Osteocyte (in vitro differentiated cells): ENCODE data around the gene GGACT. TPM values are rescaled to one million over a fixed set of nuclear protein-coding genes. Genes with fewer than 3 reads are reported as not detected.
A peak's percentile ranks its signal among the peaks of the same experiment; 100 is the strongest.

Experiments used
- DNase-seq: peaks from one replicate; pipeline ENCODE4 v3.0.0; 2021; ENCODE audit warnings: mixed read lengths; ENCODE audit not compliant: unreplicated experiment; ENCODE audit errors: extremely low spot score
- H3K27ac Mint-ChIP-seq: one replicate; pipeline ENCODE4 v1.8.0; 2021; ENCODE audit warnings: mild to moderate bottlenecking, mixed read lengths; ENCODE audit not compliant: unreplicated experiment
- H3K27me3 Mint-ChIP-seq: one replicate; pipeline ENCODE4 v1.8.0; 2021; ENCODE audit warnings: mixed read lengths; ENCODE audit not compliant: unreplicated experiment
- H3K36me3 Mint-ChIP-seq: one replicate; pipeline ENCODE4 v1.8.0; 2021; ENCODE audit warnings: mixed read lengths; ENCODE audit not compliant: unreplicated experiment
- H3K4me1 Mint-ChIP-seq: one replicate; pipeline ENCODE4 v1.8.0; 2021; ENCODE audit warnings: mixed read lengths; ENCODE audit not compliant: unreplicated experiment
- H3K4me3 Mint-ChIP-seq: one replicate; pipeline ENCODE4 v1.8.0; 2021; ENCODE audit warnings: mild to moderate bottlenecking, moderate library complexity, mixed read lengths; ENCODE audit not compliant: unreplicated experiment
- H3K9me3 Mint-ChIP-seq: one replicate; pipeline ENCODE4 v1.8.0; 2021; ENCODE audit warnings: mixed read lengths; ENCODE audit not compliant: unreplicated experiment
- CTCF ChIP-seq: fragments of 200-600 bp; sonication (generic); IDR thresholded peaks from 2 replicates; pipeline ENCODE4 v1.5.0; 2021; ENCODE audit warnings: antibody characterized with exemption, mild to moderate bottlenecking, moderate library complexity
- total RNA-seq: library from RNA; stranded (reverse); gene quantifications from 2 replicates; pipeline ENCODE4 v1.2.1, GENCODE V29; 2021

Gene GGACT
- total RNA-seq, 1 donor from 2014 or later, result 7.1 TPM

- no peak overlapping the region for H3K27ac Mint-ChIP-seq
- no peak for TF ChIP-seq CTCF
- no peak overlapping the region for H3K4me3 Mint-ChIP-seq
- no peak for DNase-seq
- H3K27me3 Mint-ChIP-seq, result no peaks in the 10 kb centered on the region
- peaks cover 3% of the 10 kb centered on the region for H3K4me1 Mint-ChIP-seq
- H3K36me3 Mint-ChIP-seq, result peaks cover 45% of the 10 kb centered on the region
- H3K9me3 Mint-ChIP-seq, result no peaks in the 10 kb centered on the region
Observed at GRCh38 chr13:100634696-100635095, 46.1 kb upstream of the GGACT start.

- H3K27ac Mint-ChIP-seq, result no peak overlapping the region
- H3K4me3 Mint-ChIP-seq, result no peak overlapping the region
Observed at GRCh38 chr13:100633461-100633860, 44.9 kb upstream of the GGACT start.

GRCh38 chr13:100630555-100630954, 42.0 kb upstream of the GGACT start:
- H3K27me3 Mint-ChIP-seq, result no peaks in the 10 kb centered on the region
- TF ChIP-seq CTCF, result no peak
- peaks cover 51% of the 10 kb centered on the region for H3K36me3 Mint-ChIP-seq
- H3K27ac Mint-ChIP-seq, result peak overlapping the region; percentile 9
- H3K4me1 Mint-ChIP-seq, result peaks cover 3% of the 10 kb centered on the region
- DNase-seq, result no peak
- H3K4me3 Mint-ChIP-seq, result no peak overlapping the region
- no peaks in the 10 kb centered on the region for H3K9me3 Mint-ChIP-seq

More at GRCh38 chr13:100633461-100633860, 44.9 kb upstream of the GGACT start:
- peaks cover 57% of the 10 kb centered on the region for H3K36me3 Mint-ChIP-seq
- TF ChIP-seq CTCF, result no peak
- peaks cover 3% of the 10 kb centered on the region for H3K4me1 Mint-ChIP-seq
- DNase-seq, result no peak
- H3K9me3 Mint-ChIP-seq, result no peaks in the 10 kb centered on the region
- no peaks in the 10 kb centered on the region for H3K27me3 Mint-ChIP-seq

- no peaks in the 10 kb centered on the region for H3K9me3 Mint-ChIP-seq
- peaks cover 3% of the 10 kb centered on the region for H3K4me1 Mint-ChIP-seq
- no peak overlapping the region for H3K4me3 Mint-ChIP-seq
- H3K27ac Mint-ChIP-seq, result no peak overlapping the region
- H3K36me3 Mint-ChIP-seq, result peaks cover 51% of the 10 kb centered on the region
- no peak for DNase-seq
- no peaks in the 10 kb centered on the region for H3K27me3 Mint-ChIP-seq
- no peak for TF ChIP-seq CTCF
Observed at GRCh38 chr13:100627120-100627519, 38.5 kb upstream of the GGACT start.

- Mint-ChIP-seq H3K36me3 (peaks cover 55% of the 10 kb centered on the region), H3K4me3 (no peak overlapping the region), H3K27me3 (no peaks in the 10 kb centered on the region), H3K9me3 (no peaks in the 10 kb centered on the region), H3K27ac (no peak overlapping the region), H3K4me1 (no peaks in the 10 kb centered on the region)
- no peak for DNase-seq
- no peak for TF ChIP-seq CTCF
Observed at GRCh38 chr13:100625447-100625846, 36.9 kb upstream of the GGACT start.
